Duodenal mucosa (tissue), 2 donors: ENCODE measurements around the gene TDRKH.

Source experiments
- H3K27ac ChIP-seq: one replicate; pipeline ENCODE4 v1.7.0; 2013; ENCODE audit warnings: low read depth, low read length
- H3K27me3 ChIP-seq, 2 donors: one replicate each; pipeline ENCODE4 v1.7.0; 2013; ENCODE audit warnings: low read length in 2 of 2, control low read depth in 1 of 2; ENCODE audit not compliant: insufficient read depth in 2 of 2, control insufficient read depth in 1 of 2
- H3K36me3 ChIP-seq, 2 donors: one replicate each; pipeline ENCODE4 v1.7.0; 2013; ENCODE audit warnings: low read length in 2 of 2, control low read depth in 1 of 2; ENCODE audit not compliant: insufficient read depth in 2 of 2, control insufficient read depth in 1 of 2
- H3K4me1 ChIP-seq, 2 donors: one replicate each; pipeline ENCODE4 v1.7.0; 2013; ENCODE audit warnings: low read length in 2 of 2, control low read depth in 1 of 2; ENCODE audit not compliant: insufficient read depth in 2 of 2, control insufficient read depth in 1 of 2
- H3K4me3 ChIP-seq, 2 donors: one replicate each; pipeline ENCODE4 v1.7.0; 2013; ENCODE audit warnings: low read length in 2 of 2, low read depth in 1 of 2
- H3K9ac ChIP-seq, 2 donors: one replicate each; pipeline ENCODE4 v1.7.0; 2013; ENCODE audit warnings: low read length in 2 of 2, low read depth in 1 of 2
- H3K9me3 ChIP-seq, 2 donors: one replicate each; pipeline ENCODE4 v1.7.0; 2013; ENCODE audit warnings: low read length in 2 of 2, control low read depth in 1 of 2; ENCODE audit not compliant: control insufficient read depth in 1 of 2

The TDRKH gene

GRCh38 chr1:151814426-151814825, 24.1 kb upstream of the TDRKH start:
- peaks cover 0 to 4% of the 10 kb centered on the region in 2 donors for H3K4me1 ChIP-seq

GRCh38 chr1:151813271-151813977, 23.1 kb upstream of the TDRKH start:
- no peak overlapping the region for H3K9ac ChIP-seq
- H3K4me1 ChIP-seq: peaks cover 0 to 4% of the 10 kb centered on the region in 2 donors
- no peak overlapping the region for H3K27ac ChIP-seq
- no peak overlapping the region for H3K4me3 ChIP-seq
- no peaks in the 10 kb centered on the region for H3K9me3 ChIP-seq
- H3K36me3 ChIP-seq: peaks cover 4 to 55% of the 10 kb centered on the region in 2 donors
- no peaks in the 10 kb centered on the region for H3K27me3 ChIP-seq

More at GRCh38 chr1:151814426-151814825, 24.1 kb upstream of the TDRKH start:
- peaks cover 4 to 53% of the 10 kb centered on the region in 2 donors for H3K36me3 ChIP-seq
- no peak overlapping the region for H3K9ac ChIP-seq
- H3K9me3 ChIP-seq: no peaks in the 10 kb centered on the region
- no peak overlapping the region for H3K4me3 ChIP-seq
- no peak overlapping the region for H3K27ac ChIP-seq
- no peaks in the 10 kb centered on the region for H3K27me3 ChIP-seq

GRCh38 chr1:151811181-151811580, 20.9 kb upstream of the TDRKH start:
- peaks cover 4 to 44% of the 10 kb centered on the region in 2 donors for H3K36me3 ChIP-seq

GRCh38 chr1:151809985-151810556, 19.8 kb upstream of the TDRKH start:
- no peaks in the 10 kb centered on the region for H3K4me1 ChIP-seq
- H3K9ac ChIP-seq: no peak overlapping the region
- no peak overlapping the region for H3K4me3 ChIP-seq
- H3K36me3 ChIP-seq: peaks cover 4 to 35% of the 10 kb centered on the region in 2 donors
- H3K27me3 ChIP-seq: no peaks in the 10 kb centered on the region
- H3K27ac ChIP-seq: no peak overlapping the region
- H3K9me3 ChIP-seq: no peaks in the 10 kb centered on the region

More at GRCh38 chr1:151811181-151811580, 20.9 kb upstream of the TDRKH start:
- Histone ChIP-seq H3K27ac (no peak overlapping the region), H3K9ac (no peak overlapping the region), H3K4me3 (no peak overlapping the region), H3K4me1 (peaks cover 0 to 4% of the 10 kb centered on the region in 2 donors), H3K9me3 (no peaks in the 10 kb centered on the region), H3K27me3 (no peaks in the 10 kb centered on the region)

GRCh38 chr1:151809290-151809984, 19.1 kb upstream of the TDRKH start:
- Histone ChIP-seq H3K9me3 (no peaks in the 10 kb centered on the region), H3K27me3 (no peaks in the 10 kb centered on the region), H3K4me3 (no peak overlapping the region), H3K4me1 (no peaks in the 10 kb centered on the region), H3K27ac (no peak overlapping the region), H3K36me3 (peaks cover 4 to 28% of the 10 kb centered on the region in 2 donors), H3K9ac (no peak overlapping the region)

GRCh38 chr1:151807766-151808165, 17.5 kb upstream of the TDRKH start:
- peaks cover 4 to 22% of the 10 kb centered on the region in 2 donors for H3K36me3 ChIP-seq
- H3K4me3 ChIP-seq: no peak overlapping the region
- H3K9ac ChIP-seq: no peak overlapping the region
- no peaks in the 10 kb centered on the region for H3K27me3 ChIP-seq
- H3K9me3 ChIP-seq: no peaks in the 10 kb centered on the region
- no peak overlapping the region for H3K27ac ChIP-seq
- H3K4me1 ChIP-seq: no peaks in the 10 kb centered on the region

- no peaks in the 10 kb centered on the region for H3K27me3 ChIP-seq
Measured at GRCh38 chr1:151807131-151807530, 16.8 kb upstream of the TDRKH start.

GRCh38 chr1:151806170-151806569, 15.9 kb upstream of the TDRKH start:
- H3K27ac ChIP-seq: no peak overlapping the region
- peaks cover 0 to 12% of the 10 kb centered on the region in 2 donors for H3K36me3 ChIP-seq
- no peak overlapping the region for H3K4me3 ChIP-seq
- no peaks in the 10 kb centered on the region for H3K4me1 ChIP-seq
- H3K9ac ChIP-seq: no peak overlapping the region
- no peaks in the 10 kb centered on the region for H3K27me3 ChIP-seq
- H3K9me3 ChIP-seq: no peaks in the 10 kb centered on the region

More at GRCh38 chr1:151807131-151807530, 16.8 kb upstream of the TDRKH start:
- Histone ChIP-seq H3K4me1 (no peaks in the 10 kb centered on the region), H3K9me3 (no peaks in the 10 kb centered on the region), H3K27ac (no peak overlapping the region), H3K4me3 (no peak overlapping the region), H3K36me3 (peaks cover 4 to 19% of the 10 kb centered on the region in 2 donors), H3K9ac (no peak overlapping the region)

- Histone ChIP-seq H3K36me3 (peaks cover 0 to 11% of the 10 kb centered on the region in 2 donors), H3K4me1 (no peaks in the 10 kb centered on the region), H3K9ac (no peak within 1 kb of the TSS), H3K4me3 (no peak within 1 kb of the TSS), H3K9me3 (no peaks in the 10 kb centered on the region), H3K27ac (no peak within 1 kb of the TSS), H3K27me3 (no peaks in the 10 kb centered on the region)
Measured at GRCh38 chr1:151805066-151805820, 14.9 kb upstream of the TDRKH start, which contains the start of gene LINGO4. LINGO4 (minus strand) TSS chr1:151805419; CDS start chr1:151802704, 2,715 bp downstream.
